ENCODE data around the gene SLC24A5. TPM values are rescaled to one million over a fixed set of nuclear protein-coding genes. Genes with fewer than 3 reads are reported as not detected.

Gene SLC24A5
- total and polyA plus RNA-seq, 7 donors: not detected

DNA sequence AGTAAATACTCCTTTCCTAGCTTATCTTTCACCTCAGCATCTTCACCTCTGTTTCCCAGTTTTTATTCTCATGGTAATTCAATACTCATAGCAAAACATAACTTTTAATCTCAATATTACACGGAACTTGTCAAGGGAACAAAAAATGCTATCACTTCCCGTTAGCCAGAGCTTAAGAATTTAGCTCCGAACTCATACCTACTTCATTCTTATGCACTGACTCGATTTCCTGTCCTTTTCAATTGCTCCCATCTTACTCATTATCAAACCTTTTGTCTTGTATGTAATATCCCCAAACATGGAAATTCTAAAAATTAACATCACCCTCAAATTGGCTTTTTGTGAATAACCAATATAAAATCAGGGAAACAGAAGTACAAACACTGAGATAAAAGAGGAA, 29.1 kb downstream of the SLC24A5 start:
- Histone ChIP-seq H3K27ac (no peak overlapping the region), H3K36me3 (ENCODE audit: insufficient read depth in 1 of 2, low read depth in 1 of 2) (no peaks in the 10 kb centered on the region), H3K4me3 (no peak overlapping the region), H3K9me3 (no peaks in the 10 kb centered on the region), H3K27me3 (ENCODE audit: insufficient read depth in 3 of 3, low read length in 2 of 3) (no peaks in the 10 kb centered on the region), H3K4me1 (no peaks in the 10 kb centered on the region)
- WGBS, 3 donors: 71 to 76% (median 74%) methylated on average over 4 of the region's 4 CpGs
- TF ChIP-seq, protein P1, sequence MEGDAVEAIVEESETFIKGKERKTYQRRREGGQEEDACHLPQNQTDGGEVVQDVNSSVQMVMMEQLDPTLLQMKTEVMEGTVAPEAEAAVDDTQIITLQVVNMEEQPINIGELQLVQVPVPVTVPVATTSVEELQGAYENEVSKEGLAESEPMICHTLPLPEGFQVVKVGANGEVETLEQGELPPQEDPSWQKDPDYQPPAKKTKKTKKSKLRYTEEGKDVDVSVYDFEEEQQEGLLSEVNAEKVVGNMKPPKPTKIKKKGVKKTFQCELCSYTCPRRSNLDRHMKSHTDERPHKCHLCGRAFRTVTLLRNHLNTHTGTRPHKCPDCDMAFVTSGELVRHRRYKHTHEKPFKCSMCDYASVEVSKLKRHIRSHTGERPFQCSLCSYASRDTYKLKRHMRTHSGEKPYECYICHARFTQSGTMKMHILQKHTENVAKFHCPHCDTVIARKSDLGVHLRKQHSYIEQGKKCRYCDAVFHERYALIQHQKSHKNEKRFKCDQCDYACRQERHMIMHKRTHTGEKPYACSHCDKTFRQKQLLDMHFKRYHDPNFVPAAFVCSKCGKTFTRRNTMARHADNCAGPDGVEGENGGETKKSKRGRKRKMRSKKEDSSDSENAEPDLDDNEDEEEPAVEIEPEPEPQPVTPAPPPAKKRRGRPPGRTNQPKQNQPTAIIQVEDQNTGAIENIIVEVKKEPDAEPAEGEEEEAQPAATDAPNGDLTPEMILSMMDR (IDR thresholded peaks at IDR 0.05): no peak
- no peak for DNase-seq
- intact Hi-C loops (cut with DNase I): no loop called here
- no peak for ATAC-seq

DNA sequence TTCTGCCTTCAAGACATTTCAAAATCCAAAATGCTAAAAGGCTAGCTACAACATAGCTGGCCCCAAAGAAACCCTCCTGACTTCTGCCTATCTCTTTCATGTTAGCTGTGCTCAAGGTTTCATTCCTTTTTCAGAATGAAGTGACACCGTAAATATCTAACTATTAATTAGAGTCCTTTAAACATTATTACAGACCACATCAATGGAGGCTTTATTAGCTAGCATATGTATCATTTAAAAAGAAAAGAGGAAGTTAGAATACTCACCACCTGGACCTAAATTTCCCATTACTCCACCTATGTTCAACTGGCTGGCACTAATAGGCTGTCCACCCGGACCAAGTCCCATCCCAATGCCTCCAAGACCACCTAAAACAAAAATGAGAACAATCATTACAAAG, 32.7 kb downstream of the SLC24A5 start:
- Histone ChIP-seq H3K9me3 (no peaks in the 10 kb centered on the region), H3K4me1 (no peaks in the 10 kb centered on the region), H3K4me3 (no peak overlapping the region), H3K27me3 (ENCODE audit: insufficient read depth in 3 of 3, low read length in 2 of 3) (no peaks in the 10 kb centered on the region), H3K27ac (no peak overlapping the region), H3K36me3 (ENCODE audit: insufficient read depth in 1 of 2, low read depth in 1 of 2) (no peaks in the 10 kb centered on the region)
- ATAC-seq (no peak), DNase-seq (no peak)
- intact Hi-C loops (cut with DNase I): no loop called here
- 93 to 96% (median 94%) methylated on average over 2 of the region's 2 CpGs for WGBS, 3 donors
- TF ChIP-seq, protein P1 (IDR thresholded peaks at IDR 0.05): no peak

DNA sequence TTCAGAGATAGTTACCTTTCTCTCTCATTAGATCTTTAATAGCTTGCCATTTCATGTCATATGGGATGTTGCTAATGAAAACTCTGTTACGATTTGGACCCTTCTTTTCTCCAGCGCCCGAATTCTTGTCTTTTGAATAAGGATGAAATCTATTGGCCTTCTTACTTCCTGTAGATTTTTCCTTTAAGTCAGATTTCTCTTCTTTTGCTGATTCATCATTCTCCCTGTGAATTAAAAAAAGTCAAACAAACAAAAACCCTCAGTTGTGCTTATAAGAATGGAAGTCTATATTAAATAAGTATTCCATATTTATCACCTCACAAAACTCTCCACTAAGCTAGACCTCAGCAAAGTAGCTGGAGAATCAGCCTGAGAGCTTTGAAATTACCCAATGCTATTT, 47.8 kb downstream of the SLC24A5 start:
- H3K9me3 ChIP-seq: no peaks in the 10 kb centered on the region
- no peaks in the 10 kb centered on the region for H3K27me3 ChIP-seq (ENCODE audit: insufficient read depth in 3 of 3, low read length in 2 of 3)
- no peak overlapping the region for H3K4me3 ChIP-seq
- no peak overlapping the region for H3K27ac ChIP-seq
- intact Hi-C loops (cut with DNase I): no loop called here
- ATAC-seq (no peak), DNase-seq (no peak)
- TF ChIP-seq, protein P1 (IDR thresholded peaks at IDR 0.05): no peak
- H3K4me1 ChIP-seq: no peaks in the 10 kb centered on the region
- 61 to 62% (median 61%) methylated on average over 3 of the region's 3 CpGs for WGBS, 3 donors
- H3K36me3 ChIP-seq (ENCODE audit: insufficient read depth in 1 of 2, low read depth in 1 of 2): no peaks in the 10 kb centered on the region

DNA sequence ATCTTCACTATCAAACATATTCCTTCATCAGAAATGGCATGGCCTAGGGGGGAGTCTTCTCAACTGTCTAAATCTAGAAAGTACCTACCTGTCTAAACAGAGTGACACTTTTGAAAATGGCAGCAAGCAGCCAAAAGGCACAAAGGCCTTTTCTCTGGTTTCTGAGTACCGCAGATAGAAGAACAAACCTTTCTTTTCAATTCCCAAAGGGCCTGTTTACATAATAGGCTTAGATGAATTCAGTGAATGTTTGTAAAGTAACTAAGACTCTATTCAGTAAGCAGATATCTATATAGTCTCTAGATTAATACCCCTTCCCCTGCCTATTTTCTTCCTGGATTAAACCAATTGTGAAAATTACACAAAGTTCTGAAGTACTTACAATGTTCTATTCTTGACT, 50.2 kb downstream of the SLC24A5 start:
- Histone ChIP-seq H3K4me1 (no peaks in the 10 kb centered on the region), H3K36me3 (ENCODE audit: insufficient read depth in 1 of 2, low read depth in 1 of 2) (no peaks in the 10 kb centered on the region), H3K4me3 (no peak overlapping the region), H3K27me3 (ENCODE audit: insufficient read depth in 3 of 3, low read length in 2 of 3) (no peaks in the 10 kb centered on the region), H3K9me3 (no peaks in the 10 kb centered on the region), H3K27ac (no peak overlapping the region)
- no peak for DNase-seq
- intact Hi-C loops (cut with DNase I): no loop called here
- ATAC-seq: no peak
- 65 to 71% (median 70%) methylated on average over 1 of the region's 1 CpG for WGBS, 3 donors
- TF ChIP-seq, protein P1 (IDR thresholded peaks at IDR 0.05): no peak

DNA sequence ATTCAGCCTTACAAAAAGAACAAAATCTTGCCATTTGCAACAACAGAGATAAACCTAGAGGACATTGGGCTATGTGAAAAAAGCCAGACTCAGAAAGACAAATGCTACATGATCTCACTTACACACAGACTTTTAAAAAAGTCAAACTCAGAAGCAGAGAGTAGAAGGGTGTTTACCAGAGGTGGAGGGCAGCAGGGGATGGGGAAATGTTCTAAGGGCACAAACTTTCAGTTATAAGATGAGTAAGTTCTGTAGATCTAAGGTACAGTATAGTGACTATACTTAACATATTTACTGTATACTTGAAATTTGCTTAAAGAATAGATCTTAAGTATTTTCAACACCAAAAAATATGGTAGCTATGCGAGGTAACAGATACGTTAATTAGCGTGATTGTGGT, 54.3 kb downstream of the SLC24A5 start:
- no peak overlapping the region for H3K4me3 ChIP-seq
- ATAC-seq: no peak
- peaks cover 0 to 27% (median 8%) of the 10 kb centered on the region in 3 donors for H3K27me3 ChIP-seq (ENCODE audit: insufficient read depth in 3 of 3, low read length in 2 of 3)
- no peak for DNase-seq
- TF ChIP-seq, protein P1 (IDR thresholded peaks at IDR 0.05): no peak
- intact Hi-C loops (cut with DNase I): no loop called here
- WGBS, 3 donors: 94 to 96% (median 95%) methylated on average over 3 of the region's 3 CpGs
- no peaks in the 10 kb centered on the region for H3K4me1 ChIP-seq
- no peaks in the 10 kb centered on the region for H3K36me3 ChIP-seq (ENCODE audit: insufficient read depth in 1 of 2, low read depth in 1 of 2)
- no peak overlapping the region for H3K27ac ChIP-seq
- H3K9me3 ChIP-seq: no peaks in the 10 kb centered on the region
